Right atrium auricular region (tissue), 2 donors: Measurements from ENCODE around the gene GABARAPL1. TPM values are rescaled to one million over a fixed set of nuclear protein-coding genes. Genes with fewer than 3 reads are reported as not detected.

ENCODE experiments used
- DNase-seq: peaks from one replicate; pipeline ENCODE4 v3.0.0-alpha.2; 2019; ENCODE audit warnings: low spot score
- H3K27ac ChIP-seq, 2 donors: fragments of 200-600 bp; sonication (generic); 1 replicate in 1 of 2; 2 replicates in 1 of 2; pipeline ENCODE4 v1.5.1; 2016 to 2019
- H3K27me3 ChIP-seq, 2 donors: fragments of 200-600 bp; sonication (generic); one replicate each; pipeline versions ENCODE4 v1.5.1 to v1.6.0; 2017 to 2019
- H3K36me3 ChIP-seq: fragments of 200-600 bp; sonication (generic); one replicate; pipeline ENCODE4 v1.5.1; 2016
- H3K4me1 ChIP-seq, 2 donors: fragments of 200-600 bp; sonication (generic); one replicate each; pipeline versions ENCODE4 v1.5.1 to v1.6.0; 2017 to 2019
- H3K4me3 ChIP-seq, 2 donors: fragments of 200-600 bp; sonication (generic); 1 replicate in 1 of 2; 2 replicates in 1 of 2; pipeline ENCODE4 v1.5.1; 2017 to 2019; ENCODE audit warnings: mild to moderate bottlenecking in 1 of 2, moderate library complexity in 1 of 2
- H3K9me3 ChIP-seq, 2 donors: fragments of 200-600 bp; sonication (generic); one replicate each; pipeline ENCODE4 v1.5.1; 2019
- CTCF ChIP-seq, 2 donors: fragments of 200-600 bp; sonication (generic); IDR thresholded peaks; one replicate each; pipeline ENCODE4 v1.5.1; 2019; ENCODE audit warnings: antibody characterized with exemption in 2 of 2
- total RNA-seq, 2 donors: library from RNA; depleted of rRNA; stranded (reverse); fragments of >200 nt; gene quantifications; one replicate each; pipeline ENCODE4 v1.1.0, GENCODE V29; 2016

GABARAPL1 gene
- total RNA-seq, 2 donors from 2014 or later: 180 to 335 TPM

- H3K36me3 ChIP-seq: no peaks in the 10 kb centered on the region
- TF ChIP-seq CTCF (IDR thresholded peaks at IDR 0.05): no peak
- DNase-seq: no peak
- H3K9me3 ChIP-seq: no peaks in the 10 kb centered on the region
- H3K4me3 ChIP-seq: no peak overlapping the region
- peaks cover 0 to 3% of the 10 kb centered on the region in 2 donors for H3K4me1 ChIP-seq
- H3K27ac ChIP-seq: no peak overlapping the region
- H3K27me3 ChIP-seq: no peaks in the 10 kb centered on the region
These were observed 5.5 kb upstream of the GABARAPL1 start for GRCh38 chr12:10207136-10207535.

- no peaks in the 10 kb centered on the region for H3K9me3 ChIP-seq
- no peaks in the 10 kb centered on the region for H3K36me3 ChIP-seq
- no peaks in the 10 kb centered on the region for H3K27me3 ChIP-seq
- no peak for TF ChIP-seq CTCF (IDR thresholded peaks at IDR 0.05)
- DNase-seq: peak; percentile 58
- no peak overlapping the region for H3K27ac ChIP-seq
- H3K4me3 ChIP-seq: no peak overlapping the region
- H3K4me1 ChIP-seq: peaks cover 0 to 7% of the 10 kb centered on the region in 2 donors
These were observed 2.5 kb upstream of the GABARAPL1 start for GRCh38 chr12:10210225-10210624.

GRCh38 chr12:10211101-10211939, 1.4 kb upstream of the GABARAPL1 start:
- DNase-seq: peak; percentile 58
- H3K27ac ChIP-seq: peak overlapping the region; percentile 100

GRCh38 chr12:10211940-10212738, 538 bp upstream of the GABARAPL1 start:
- Histone ChIP-seq H3K4me1 (peaks cover 0 to 21% of the 10 kb centered on the region in 2 donors), H3K4me3 (peak overlapping the region; percentile 83 to 98), H3K27ac (peak overlapping the region; percentile 100), H3K27me3 (no peaks in the 10 kb centered on the region), H3K36me3 (peaks cover 6% of the 10 kb centered on the region), H3K9me3 (no peaks in the 10 kb centered on the region)
- no peak for TF ChIP-seq CTCF (IDR thresholded peaks at IDR 0.05)
- DNase-seq: peak; percentile 99

More at GRCh38 chr12:10211101-10211939, 1.4 kb upstream of the GABARAPL1 start:
- H3K27me3 ChIP-seq: no peaks in the 10 kb centered on the region
- no peaks in the 10 kb centered on the region for H3K9me3 ChIP-seq
- no peak overlapping the region for H3K4me3 ChIP-seq
- peaks cover 6% of the 10 kb centered on the region for H3K36me3 ChIP-seq
- TF ChIP-seq CTCF (IDR thresholded peaks at IDR 0.05): no peak
- peaks cover 0 to 18% of the 10 kb centered on the region in 2 donors for H3K4me1 ChIP-seq

GRCh38 chr12:10213168-10214135, 775 bp downstream of the GABARAPL1 start:
- H3K36me3 ChIP-seq: peaks cover 18% of the 10 kb centered on the region
- peaks cover 0 to 33% of the 10 kb centered on the region in 2 donors for H3K4me1 ChIP-seq
- no peaks in the 10 kb centered on the region for H3K9me3 ChIP-seq
- H3K4me3 ChIP-seq: peak overlapping the region; percentile 83 to 98
- no peaks in the 10 kb centered on the region for H3K27me3 ChIP-seq
- no peak for TF ChIP-seq CTCF (IDR thresholded peaks at IDR 0.05)
- DNase-seq: peak; percentile 92
- peak overlapping the region; percentile 100 for H3K27ac ChIP-seq
